K562 (cell line): ENCODE data around the gene HINT3. TPM values are rescaled to one million over a fixed set of nuclear protein-coding genes. Genes with fewer than 3 reads are reported as not detected.

Experiments used
- CBFB ChIP-seq: sonication (generic); formaldehyde crosslinking; IDR thresholded peaks from 2 replicates; pipeline ENCODE4 v1.4.0; 2020; ENCODE audit warnings: mild to moderate bottlenecking, missing genetic modification reagents
- POLR3G ChIP-seq: IDR thresholded peaks from 2 replicates; pipeline ENCODE4 v1.6.1; 2011; ENCODE audit not compliant: insufficient read length, insufficient replicate concordance; ENCODE audit errors: extremely low read depth
- RB1 ChIP-seq: fragments of 450-650 bp; IDR thresholded peaks from 2 replicates; pipeline ENCODE4 v1.6.1; 2017; ENCODE audit warnings: low read depth, mild to moderate bottlenecking
- SMARCA5 ChIP-seq: fragments of 450-650 bp; IDR thresholded peaks from 2 replicates; pipeline ENCODE4 v1.6.1; 2016
- SPI1 ChIP-seq: IDR thresholded peaks from 2 replicates; pipeline ENCODE4 v1.6.1; 2011; ENCODE audit warnings: low read depth, low read length, control low read depth, borderline replicate concordance
- polyA plus RNA-seq, 8 experiments: library from polyadenylated mRNA; depleted of rRNA in 4 of 8; stranded (reverse) in 5 of 8; unstranded in 3 of 8; fragments of >200 nt; fragmentation: Nextera tagmentation in 2 of 8; fragmentation: Illumina TruSeq in 1 of 8; extraction: Ambion mirVana in 2 of 8; extraction: Trizol in 1 of 8; gene quantifications; 2 replicates each; pipeline versions ENCODE4 v1.2.1 to v1.2.3, GENCODE V29; 2011 to 2014; ENCODE audit warnings: inconsistent platforms in 1 of 8, missing spikeins in 1 of 8
- total RNA-seq, 7 experiments: library from RNA; depleted of rRNA in 6 of 7; stranded (reverse); fragments of >200 nt in 6 of 7; fragmentation: Illumina TruSeq in 2 of 7; extraction: Trizol in 2 of 7; gene quantifications; 2 replicates each; pipeline versions ENCODE4 v1.2.1 to v1.2.3, GENCODE V29; 2011 to 2021; ENCODE audit warnings: low replicate concordance in 1 of 7
- TF ChIP-seq, protein P1 (sequence below): fragments of 200-600 bp; sonication (generic); IDR thresholded peaks from one replicate; pipeline ENCODE4 v1.6.1; 2012; ENCODE audit warnings: mild to moderate bottlenecking, low read depth, low read length, inconsistent platforms
- TF ChIP-seq, protein P2 (sequence below): IDR thresholded peaks from 3 replicates; pipeline ENCODE4 v1.6.1; 2011; ENCODE audit warnings: borderline replicate concordance, mild to moderate bottlenecking, moderate library complexity; ENCODE audit not compliant: insufficient read length; ENCODE audit errors: extremely low read depth
- TF ChIP-seq, protein P3 (sequence below): IDR thresholded peaks from 2 replicates; pipeline ENCODE4 v1.6.1; 2014; ENCODE audit warnings: antibody characterized with exemption
- TF ChIP-seq, protein P4 (sequence below): fragments of 450-650 bp; formaldehyde crosslinking; conservative IDR thresholded peaks from 2 replicates; pipeline ENCODE4 v1.4.0; 2022; ENCODE audit warnings: mild to moderate bottlenecking, missing genetic modification characterization

HINT3 gene
- total and polyA plus RNA-seq, 9 of the 15 experiments (the other 6 are each of a cell fraction or from before 2014, with no cell fraction given): 1.4 to 16.6 (median 10.8) TPM

DNA sequence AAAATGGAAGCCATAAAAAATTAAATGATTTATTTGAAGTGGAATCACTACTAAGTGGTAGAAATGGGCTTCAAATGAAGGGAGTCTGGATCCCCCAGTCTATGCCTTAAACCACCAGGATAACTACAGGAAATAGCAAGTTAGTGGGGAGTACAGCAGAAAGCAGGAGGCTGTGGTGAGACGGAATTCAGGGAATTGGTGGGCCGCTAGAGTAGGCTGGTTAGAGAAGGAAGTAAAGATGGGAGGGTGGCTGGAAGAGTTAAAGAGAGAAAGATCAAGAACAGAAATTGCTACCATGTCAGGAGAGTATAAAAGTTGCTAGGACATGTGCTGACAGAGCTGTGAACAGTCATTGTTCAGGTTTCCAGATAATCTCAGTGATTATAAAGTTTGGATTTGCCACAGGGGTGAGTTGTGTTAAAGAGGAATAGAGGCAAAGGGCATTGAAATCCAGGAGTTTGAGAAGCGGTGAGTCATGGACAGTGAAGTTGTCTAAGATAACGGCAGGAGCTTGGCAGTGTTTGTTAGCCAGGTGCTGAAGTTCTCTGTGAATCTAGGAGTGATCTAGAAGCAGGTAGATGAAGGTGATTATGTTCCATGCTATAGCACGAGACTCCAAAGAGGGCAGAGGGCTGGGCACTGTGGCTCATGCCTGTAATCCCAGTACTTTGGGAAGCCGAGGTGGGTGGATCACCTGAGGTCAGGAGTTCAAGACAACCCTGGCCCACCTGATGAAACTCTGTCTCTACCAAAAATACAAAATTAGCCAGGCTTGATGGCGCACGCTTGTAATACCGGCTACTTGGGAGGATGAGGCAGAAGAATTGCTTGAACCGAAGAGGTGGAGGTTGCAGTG, 13.7 kb upstream of the HINT3 start (continued):
- TF ChIP-seq, protein P1, sequence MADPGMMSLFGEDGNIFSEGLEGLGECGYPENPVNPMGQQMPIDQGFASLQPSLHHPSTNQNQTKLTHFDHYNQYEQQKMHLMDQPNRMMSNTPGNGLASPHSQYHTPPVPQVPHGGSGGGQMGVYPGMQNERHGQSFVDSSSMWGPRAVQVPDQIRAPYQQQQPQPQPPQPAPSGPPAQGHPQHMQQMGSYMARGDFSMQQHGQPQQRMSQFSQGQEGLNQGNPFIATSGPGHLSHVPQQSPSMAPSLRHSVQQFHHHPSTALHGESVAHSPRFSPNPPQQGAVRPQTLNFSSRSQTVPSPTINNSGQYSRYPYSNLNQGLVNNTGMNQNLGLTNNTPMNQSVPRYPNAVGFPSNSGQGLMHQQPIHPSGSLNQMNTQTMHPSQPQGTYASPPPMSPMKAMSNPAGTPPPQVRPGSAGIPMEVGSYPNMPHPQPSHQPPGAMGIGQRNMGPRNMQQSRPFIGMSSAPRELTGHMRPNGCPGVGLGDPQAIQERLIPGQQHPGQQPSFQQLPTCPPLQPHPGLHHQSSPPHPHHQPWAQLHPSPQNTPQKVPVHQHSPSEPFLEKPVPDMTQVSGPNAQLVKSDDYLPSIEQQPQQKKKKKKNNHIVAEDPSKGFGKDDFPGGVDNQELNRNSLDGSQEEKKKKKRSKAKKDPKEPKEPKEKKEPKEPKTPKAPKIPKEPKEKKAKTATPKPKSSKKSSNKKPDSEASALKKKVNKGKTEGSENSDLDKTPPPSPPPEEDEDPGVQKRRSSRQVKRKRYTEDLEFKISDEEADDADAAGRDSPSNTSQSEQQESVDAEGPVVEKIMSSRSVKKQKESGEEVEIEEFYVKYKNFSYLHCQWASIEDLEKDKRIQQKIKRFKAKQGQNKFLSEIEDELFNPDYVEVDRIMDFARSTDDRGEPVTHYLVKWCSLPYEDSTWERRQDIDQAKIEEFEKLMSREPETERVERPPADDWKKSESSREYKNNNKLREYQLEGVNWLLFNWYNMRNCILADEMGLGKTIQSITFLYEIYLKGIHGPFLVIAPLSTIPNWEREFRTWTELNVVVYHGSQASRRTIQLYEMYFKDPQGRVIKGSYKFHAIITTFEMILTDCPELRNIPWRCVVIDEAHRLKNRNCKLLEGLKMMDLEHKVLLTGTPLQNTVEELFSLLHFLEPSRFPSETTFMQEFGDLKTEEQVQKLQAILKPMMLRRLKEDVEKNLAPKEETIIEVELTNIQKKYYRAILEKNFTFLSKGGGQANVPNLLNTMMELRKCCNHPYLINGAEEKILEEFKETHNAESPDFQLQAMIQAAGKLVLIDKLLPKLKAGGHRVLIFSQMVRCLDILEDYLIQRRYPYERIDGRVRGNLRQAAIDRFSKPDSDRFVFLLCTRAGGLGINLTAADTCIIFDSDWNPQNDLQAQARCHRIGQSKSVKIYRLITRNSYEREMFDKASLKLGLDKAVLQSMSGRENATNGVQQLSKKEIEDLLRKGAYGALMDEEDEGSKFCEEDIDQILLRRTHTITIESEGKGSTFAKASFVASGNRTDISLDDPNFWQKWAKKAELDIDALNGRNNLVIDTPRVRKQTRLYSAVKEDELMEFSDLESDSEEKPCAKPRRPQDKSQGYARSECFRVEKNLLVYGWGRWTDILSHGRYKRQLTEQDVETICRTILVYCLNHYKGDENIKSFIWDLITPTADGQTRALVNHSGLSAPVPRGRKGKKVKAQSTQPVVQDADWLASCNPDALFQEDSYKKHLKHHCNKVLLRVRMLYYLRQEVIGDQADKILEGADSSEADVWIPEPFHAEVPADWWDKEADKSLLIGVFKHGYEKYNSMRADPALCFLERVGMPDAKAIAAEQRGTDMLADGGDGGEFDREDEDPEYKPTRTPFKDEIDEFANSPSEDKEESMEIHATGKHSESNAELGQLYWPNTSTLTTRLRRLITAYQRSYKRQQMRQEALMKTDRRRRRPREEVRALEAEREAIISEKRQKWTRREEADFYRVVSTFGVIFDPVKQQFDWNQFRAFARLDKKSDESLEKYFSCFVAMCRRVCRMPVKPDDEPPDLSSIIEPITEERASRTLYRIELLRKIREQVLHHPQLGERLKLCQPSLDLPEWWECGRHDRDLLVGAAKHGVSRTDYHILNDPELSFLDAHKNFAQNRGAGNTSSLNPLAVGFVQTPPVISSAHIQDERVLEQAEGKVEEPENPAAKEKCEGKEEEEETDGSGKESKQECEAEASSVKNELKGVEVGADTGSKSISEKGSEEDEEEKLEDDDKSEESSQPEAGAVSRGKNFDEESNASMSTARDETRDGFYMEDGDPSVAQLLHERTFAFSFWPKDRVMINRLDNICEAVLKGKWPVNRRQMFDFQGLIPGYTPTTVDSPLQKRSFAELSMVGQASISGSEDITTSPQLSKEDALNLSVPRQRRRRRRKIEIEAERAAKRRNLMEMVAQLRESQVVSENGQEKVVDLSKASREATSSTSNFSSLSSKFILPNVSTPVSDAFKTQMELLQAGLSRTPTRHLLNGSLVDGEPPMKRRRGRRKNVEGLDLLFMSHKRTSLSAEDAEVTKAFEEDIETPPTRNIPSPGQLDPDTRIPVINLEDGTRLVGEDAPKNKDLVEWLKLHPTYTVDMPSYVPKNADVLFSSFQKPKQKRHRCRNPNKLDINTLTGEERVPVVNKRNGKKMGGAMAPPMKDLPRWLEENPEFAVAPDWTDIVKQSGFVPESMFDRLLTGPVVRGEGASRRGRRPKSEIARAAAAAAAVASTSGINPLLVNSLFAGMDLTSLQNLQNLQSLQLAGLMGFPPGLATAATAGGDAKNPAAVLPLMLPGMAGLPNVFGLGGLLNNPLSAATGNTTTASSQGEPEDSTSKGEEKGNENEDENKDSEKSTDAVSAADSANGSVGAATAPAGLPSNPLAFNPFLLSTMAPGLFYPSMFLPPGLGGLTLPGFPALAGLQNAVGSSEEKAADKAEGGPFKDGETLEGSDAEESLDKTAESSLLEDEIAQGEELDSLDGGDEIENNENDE: no peak
- TF ChIP-seq SMARCA5 (no peak), RB1 (no peak), CBFB (CRISPR knock-in tag) (no peak), SPI1 (no peak), POLR3G (no peak)
- TF ChIP-seq, protein P2, sequence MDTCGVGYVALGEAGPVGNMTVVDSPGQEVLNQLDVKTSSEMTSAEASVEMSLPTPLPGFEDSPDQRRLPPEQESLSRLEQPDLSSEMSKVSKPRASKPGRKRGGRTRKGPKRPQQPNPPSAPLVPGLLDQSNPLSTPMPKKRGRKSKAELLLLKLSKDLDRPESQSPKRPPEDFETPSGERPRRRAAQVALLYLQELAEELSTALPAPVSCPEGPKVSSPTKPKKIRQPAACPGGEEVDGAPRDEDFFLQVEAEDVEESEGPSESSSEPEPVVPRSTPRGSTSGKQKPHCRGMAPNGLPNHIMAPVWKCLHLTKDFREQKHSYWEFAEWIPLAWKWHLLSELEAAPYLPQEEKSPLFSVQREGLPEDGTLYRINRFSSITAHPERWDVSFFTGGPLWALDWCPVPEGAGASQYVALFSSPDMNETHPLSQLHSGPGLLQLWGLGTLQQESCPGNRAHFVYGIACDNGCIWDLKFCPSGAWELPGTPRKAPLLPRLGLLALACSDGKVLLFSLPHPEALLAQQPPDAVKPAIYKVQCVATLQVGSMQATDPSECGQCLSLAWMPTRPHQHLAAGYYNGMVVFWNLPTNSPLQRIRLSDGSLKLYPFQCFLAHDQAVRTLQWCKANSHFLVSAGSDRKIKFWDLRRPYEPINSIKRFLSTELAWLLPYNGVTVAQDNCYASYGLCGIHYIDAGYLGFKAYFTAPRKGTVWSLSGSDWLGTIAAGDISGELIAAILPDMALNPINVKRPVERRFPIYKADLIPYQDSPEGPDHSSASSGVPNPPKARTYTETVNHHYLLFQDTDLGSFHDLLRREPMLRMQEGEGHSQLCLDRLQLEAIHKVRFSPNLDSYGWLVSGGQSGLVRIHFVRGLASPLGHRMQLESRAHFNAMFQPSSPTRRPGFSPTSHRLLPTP: no peak
- TF ChIP-seq, protein P3, sequence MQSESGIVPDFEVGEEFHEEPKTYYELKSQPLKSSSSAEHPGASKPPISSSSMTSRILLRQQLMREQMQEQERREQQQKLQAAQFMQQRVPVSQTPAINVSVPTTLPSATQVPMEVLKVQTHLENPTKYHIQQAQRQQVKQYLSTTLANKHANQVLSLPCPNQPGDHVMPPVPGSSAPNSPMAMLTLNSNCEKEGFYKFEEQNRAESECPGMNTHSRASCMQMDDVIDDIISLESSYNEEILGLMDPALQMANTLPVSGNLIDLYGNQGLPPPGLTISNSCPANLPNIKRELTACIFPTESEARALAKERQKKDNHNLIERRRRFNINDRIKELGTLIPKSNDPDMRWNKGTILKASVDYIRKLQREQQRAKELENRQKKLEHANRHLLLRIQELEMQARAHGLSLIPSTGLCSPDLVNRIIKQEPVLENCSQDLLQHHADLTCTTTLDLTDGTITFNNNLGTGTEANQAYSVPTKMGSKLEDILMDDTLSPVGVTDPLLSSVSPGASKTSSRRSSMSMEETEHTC: no peak
- TF ChIP-seq, protein P4, sequence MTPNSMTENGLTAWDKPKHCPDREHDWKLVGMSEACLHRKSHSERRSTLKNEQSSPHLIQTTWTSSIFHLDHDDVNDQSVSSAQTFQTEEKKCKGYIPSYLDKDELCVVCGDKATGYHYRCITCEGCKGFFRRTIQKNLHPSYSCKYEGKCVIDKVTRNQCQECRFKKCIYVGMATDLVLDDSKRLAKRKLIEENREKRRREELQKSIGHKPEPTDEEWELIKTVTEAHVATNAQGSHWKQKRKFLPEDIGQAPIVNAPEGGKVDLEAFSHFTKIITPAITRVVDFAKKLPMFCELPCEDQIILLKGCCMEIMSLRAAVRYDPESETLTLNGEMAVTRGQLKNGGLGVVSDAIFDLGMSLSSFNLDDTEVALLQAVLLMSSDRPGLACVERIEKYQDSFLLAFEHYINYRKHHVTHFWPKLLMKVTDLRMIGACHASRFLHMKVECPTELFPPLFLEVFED (CRISPR knock-in tag): 0 out of 2 replicates have a peak, but pooled peaks have one; percentile 34
